ENCODE data around the gene EOLA2.
"Not testable (repeated sequence)": the region's sequence is repeated elsewhere in the genome, so short reads cannot be mapped to it uniquely, and the experiment has no call there.

EOLA2 gene

GRCh38 chrX:149950681-149951080, 12.4 kb upstream of the EOLA2 start:
- Histone ChIP-seq H4K8ac (ENCODE audit: low read depth, low read length) (no peak overlapping the region), H3K4me1 (ENCODE audit: control insufficient read depth in 1 of 2, insufficient read depth in 2 of 2, low read length in 2 of 2) (no peaks in the 10 kb centered on the region), H2BK12ac (ENCODE audit: low read length) (no peak overlapping the region), H2AFZ (ENCODE audit: insufficient read depth, low read length, poor library complexity) (no peak overlapping the region), H4K91ac (ENCODE audit: low read depth, low read length) (no peak overlapping the region), H3K18ac (ENCODE audit: low read length) (no peak overlapping the region), H4K12ac (ENCODE audit: low read depth, low read length) (no peak overlapping the region), H3K4me3 (ENCODE audit: low read depth, low read length) (no peak overlapping the region), H3K14ac (ENCODE audit: low read length) (no peak overlapping the region), H2BK5ac (ENCODE audit: low read depth, low read length, poor library complexity) (no peak overlapping the region), H2BK120ac (ENCODE audit: insufficient read depth, low read length, poor library complexity) (no peak overlapping the region), H3K79me2 (ENCODE audit: control insufficient read depth, insufficient read depth, low read length, poor library complexity) (no peaks in the 10 kb centered on the region), H3K27me3 (ENCODE audit: insufficient read depth, low read length) (no peaks in the 10 kb centered on the region), H3K27ac (ENCODE audit: low read depth, low read length) (no peak overlapping the region), H3K79me1 (ENCODE audit: low read length) (no peaks in the 10 kb centered on the region), H2AK5ac (ENCODE audit: low read length) (no peak overlapping the region), H3K4ac (ENCODE audit: low read depth, low read length) (no peak overlapping the region), H3K9me3 (ENCODE audit: insufficient read depth, low read depth, low read length) (no peaks in the 10 kb centered on the region), H3K36me3 (ENCODE audit: control insufficient read depth in 1 of 2, insufficient read depth in 2 of 2, low read length in 2 of 2) (peaks cover 3 to 5% of the 10 kb centered on the region in 2 experiments), H3K9ac (ENCODE audit: low read length) (no peak overlapping the region), H3K23ac (ENCODE audit: low read length) (no peak overlapping the region), H3K4me2 (ENCODE audit: low read length) (no peak overlapping the region)
- DNase-seq = peak; percentile 32 to 64
- WGBS (ENCODE audit: extremely low coverage, insufficient coverage, insufficient read length) = no CpG with 5 or more reads among the region's 1 CpG

GRCh38 chrX:149949743-149950436, 11.6 kb upstream of the EOLA2 start:
- Histone ChIP-seq H3K4me2 (ENCODE audit: low read length) (no peak overlapping the region), H3K79me1 (ENCODE audit: low read length) (no peaks in the 10 kb centered on the region), H2AK5ac (ENCODE audit: low read length) (no peak overlapping the region), H3K4me3 (ENCODE audit: low read depth, low read length) (no peak overlapping the region), H4K91ac (ENCODE audit: low read depth, low read length) (no peak overlapping the region), H3K4me1 (ENCODE audit: control insufficient read depth in 1 of 2, insufficient read depth in 2 of 2, low read length in 2 of 2) (no peaks in the 10 kb centered on the region), H3K18ac (ENCODE audit: low read length) (no peak overlapping the region), H3K9me3 (ENCODE audit: insufficient read depth, low read depth, low read length) (no peaks in the 10 kb centered on the region), H3K27me3 (ENCODE audit: insufficient read depth, low read length) (no peaks in the 10 kb centered on the region), H3K4ac (ENCODE audit: low read depth, low read length) (no peak overlapping the region), H3K23ac (ENCODE audit: low read length) (no peak overlapping the region), H2BK120ac (ENCODE audit: insufficient read depth, low read length, poor library complexity) (no peak overlapping the region), H2BK5ac (ENCODE audit: low read depth, low read length, poor library complexity) (no peak overlapping the region), H3K36me3 (ENCODE audit: control insufficient read depth in 1 of 2, insufficient read depth in 2 of 2, low read length in 2 of 2) (peaks cover 3 to 7% of the 10 kb centered on the region in 2 experiments), H4K12ac (ENCODE audit: low read depth, low read length) (no peak overlapping the region), H2AFZ (ENCODE audit: insufficient read depth, low read length, poor library complexity) (no peak overlapping the region), H3K27ac (ENCODE audit: low read depth, low read length) (no peak overlapping the region), H3K79me2 (ENCODE audit: control insufficient read depth, insufficient read depth, low read length, poor library complexity) (no peaks in the 10 kb centered on the region), H3K9ac (ENCODE audit: low read length) (no peak overlapping the region), H3K14ac (ENCODE audit: low read length) (no peak overlapping the region), H4K8ac (ENCODE audit: low read depth, low read length) (no peak overlapping the region), H2BK12ac (ENCODE audit: low read length) (no peak overlapping the region)
- peak; percentile 1 to 32 for DNase-seq
- WGBS (ENCODE audit: extremely low coverage, insufficient coverage, insufficient read length) = no CpG with 5 or more reads among the region's 6 CpGs

- H2AFZ ChIP-seq (ENCODE audit: insufficient read depth, low read length, poor library complexity) = no peak overlapping the region
Measured at GRCh38 chrX:149948016-149948415, 9.7 kb upstream of the EOLA2 start.

DNA sequence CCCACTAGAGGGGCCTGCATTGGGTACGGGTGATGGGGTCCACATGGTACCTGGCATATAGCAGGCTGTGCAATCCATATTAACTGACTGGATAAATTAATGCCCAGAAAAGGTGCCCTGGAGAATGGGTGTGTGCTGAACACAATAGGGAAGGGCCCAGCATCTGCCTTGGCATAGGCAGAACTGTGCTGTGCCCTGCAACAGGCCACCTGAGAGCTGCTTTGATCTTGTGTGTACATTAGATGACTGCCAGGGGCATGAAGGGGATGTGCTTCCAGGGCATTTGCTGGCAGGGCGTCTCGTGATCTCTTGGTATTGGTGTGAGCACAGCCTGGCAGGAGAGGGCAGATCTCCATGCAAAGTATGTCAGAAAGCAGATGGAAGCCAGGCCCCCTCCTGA, 8.6 kb upstream of the EOLA2 start:
- H2AK5ac ChIP-seq (ENCODE audit: low read length); H3K4ac ChIP-seq (ENCODE audit: low read depth, low read length); H3K18ac ChIP-seq (ENCODE audit: low read length); H2AFZ ChIP-seq (ENCODE audit: insufficient read depth, low read length, poor library complexity); H3K9ac ChIP-seq (ENCODE audit: low read length); H3K23ac ChIP-seq (ENCODE audit: low read length); H2BK5ac ChIP-seq (ENCODE audit: low read depth, low read length, poor library complexity); H3K36me3 ChIP-seq (ENCODE audit: control insufficient read depth in 1 of 2, insufficient read depth in 2 of 2, low read length in 2 of 2); H3K79me1 ChIP-seq (ENCODE audit: low read length); H3K27ac ChIP-seq (ENCODE audit: low read depth, low read length); DNase-seq; H3K79me2 ChIP-seq (ENCODE audit: control insufficient read depth, insufficient read depth, low read length, poor library complexity); H4K8ac ChIP-seq (ENCODE audit: low read depth, low read length); H3K4me3 ChIP-seq (ENCODE audit: low read depth, low read length); H3K14ac ChIP-seq (ENCODE audit: low read length); H2BK120ac ChIP-seq (ENCODE audit: insufficient read depth, low read length, poor library complexity); H4K12ac ChIP-seq (ENCODE audit: low read depth, low read length); H3K9me3 ChIP-seq (ENCODE audit: insufficient read depth, low read depth, low read length); H4K91ac ChIP-seq (ENCODE audit: low read depth, low read length); H2BK12ac ChIP-seq (ENCODE audit: low read length); H3K4me1 ChIP-seq (ENCODE audit: control insufficient read depth in 1 of 2, insufficient read depth in 2 of 2, low read length in 2 of 2); H3K4me2 ChIP-seq (ENCODE audit: low read length); H3K27me3 ChIP-seq (ENCODE audit: insufficient read depth, low read length): not testable (repeated sequence)
- no CpG with 5 or more reads among the region's 3 CpGs for WGBS (ENCODE audit: extremely low coverage, insufficient coverage, insufficient read length)

More at GRCh38 chrX:149948016-149948415, 9.7 kb upstream of the EOLA2 start:
- Histone ChIP-seq H4K91ac (ENCODE audit: low read depth, low read length) (no peak overlapping the region), H3K14ac (ENCODE audit: low read length) (no peak overlapping the region), H4K12ac (ENCODE audit: low read depth, low read length) (no peak overlapping the region), H3K79me2 (ENCODE audit: control insufficient read depth, insufficient read depth, low read length, poor library complexity) (no peaks in the 10 kb centered on the region), H3K79me1 (ENCODE audit: low read length) (no peaks in the 10 kb centered on the region), H2BK5ac (ENCODE audit: low read depth, low read length, poor library complexity) (no peak overlapping the region), H3K18ac (ENCODE audit: low read length) (no peak overlapping the region), H2AK5ac (ENCODE audit: low read length) (no peak overlapping the region), H3K4ac (ENCODE audit: low read depth, low read length) (no peak overlapping the region), H3K27me3 (ENCODE audit: insufficient read depth, low read length) (no peaks in the 10 kb centered on the region), H3K9ac (ENCODE audit: low read length) (no peak overlapping the region), H3K23ac (ENCODE audit: low read length) (no peak overlapping the region), H3K36me3 (ENCODE audit: control insufficient read depth in 1 of 2, insufficient read depth in 2 of 2, low read length in 2 of 2) (peaks cover 3 to 7% of the 10 kb centered on the region in 2 experiments), H3K4me2 (ENCODE audit: low read length) (no peak overlapping the region), H4K8ac (ENCODE audit: low read depth, low read length) (no peak overlapping the region), H2BK120ac (ENCODE audit: insufficient read depth, low read length, poor library complexity) (no peak overlapping the region), H3K4me3 (ENCODE audit: low read depth, low read length) (no peak overlapping the region), H3K4me1 (ENCODE audit: control insufficient read depth in 1 of 2, insufficient read depth in 2 of 2, low read length in 2 of 2) (no peaks in the 10 kb centered on the region), H3K27ac (ENCODE audit: low read depth, low read length) (no peak overlapping the region), H3K9me3 (ENCODE audit: insufficient read depth, low read depth, low read length) (no peaks in the 10 kb centered on the region), H2BK12ac (ENCODE audit: low read length) (no peak overlapping the region)
- WGBS (ENCODE audit: extremely low coverage, insufficient coverage, insufficient read length) = no CpG with 5 or more reads among the region's 3 CpGs
- DNase-seq = peak; percentile 32 to 64
